Lower lobe of right lung (tissue), 2 donors: Measurements from ENCODE around the gene IMMP2L. TPM values are rescaled to one million over a fixed set of nuclear protein-coding genes. Genes with fewer than 3 reads are reported as not detected.

Experiments
- ATAC-seq, 2 donors: fragments of 200-7000 bp; cut with Tn5 transposase; one replicate each; pipeline ENCODE4 v1.9.1; 2020 to 2022; ENCODE audit warnings: mild to moderate bottlenecking in 2 of 2, moderate library complexity in 2 of 2
- DNase-seq: peaks from one replicate; pipeline ENCODE4 v3.0.0-alpha.2; 2020
- H3K27ac ChIP-seq: fragments of 200-600 bp; one replicate; pipeline ENCODE4 v1.8.0; 2022
- H3K27me3 ChIP-seq: fragments of 200-600 bp; one replicate; pipeline ENCODE4 v1.8.0; 2022; ENCODE audit warnings: low read depth
- H3K36me3 ChIP-seq: fragments of 200-600 bp; one replicate; pipeline ENCODE4 v1.8.0; 2022; ENCODE audit warnings: mild to moderate bottlenecking
- H3K4me1 ChIP-seq: fragments of 200-600 bp; one replicate; pipeline ENCODE4 v1.8.0; 2022
- H3K4me3 ChIP-seq: fragments of 200-600 bp; one replicate; pipeline ENCODE4 v1.8.0; 2022; ENCODE audit warnings: mild to moderate bottlenecking
- H3K9me3 ChIP-seq: fragments of 200-600 bp; one replicate; pipeline ENCODE4 v1.8.0; 2022
- CTCF ChIP-seq: fragments of 200-600 bp; IDR thresholded peaks from one replicate; pipeline ENCODE4 v1.8.0; 2022; ENCODE audit warnings: antibody characterized with exemption, mild to moderate bottlenecking
- intact Hi-C: fragments of 100-400 bp; cut with DNase I; formaldehyde crosslinking; loops from one replicate; pipeline ENCODE4 v1.11.0; 2022
- total RNA-seq: library from RNA; stranded (reverse); fragmentation: NEBNext Ultra II Directional; extraction: Animal tissue kit (Norgen Biotek cat#: 25700); gene quantifications from one replicate; pipeline ENCODE4 v1.2.1, GENCODE V29; 2021
- donor health status: DM: no; HTN: yes; CAD: no; lungs with severe emphysema.

Gene IMMP2L
- total RNA-seq, 1 donor from 2014 or later, result 14.7 TPM

GRCh38 chr7:111530356-111530668, 32.0 kb downstream of the IMMP2L start:
- TF ChIP-seq CTCF, result no peak
- no peak overlapping the region for H3K27ac ChIP-seq
- no peaks in the 10 kb centered on the region for H3K4me1 ChIP-seq
- no peak for DNase-seq
- no peak for ATAC-seq
- H3K36me3 ChIP-seq, result no peaks in the 10 kb centered on the region
- no peak overlapping the region for H3K4me3 ChIP-seq
- no peaks in the 10 kb centered on the region for H3K9me3 ChIP-seq
- H3K27me3 ChIP-seq, result no peaks in the 10 kb centered on the region
- intact Hi-C loops, result no loop called here

- intact Hi-C loops, result no loop called here
- no peak for DNase-seq
These were observed 32.6 kb downstream of the IMMP2L start for GRCh38 chr7:111529507-111530355.

GRCh38 chr7:111528331-111528730, 34.0 kb downstream of the IMMP2L start:
- Histone ChIP-seq H3K4me3 (no peak overlapping the region), H3K4me1 (no peaks in the 10 kb centered on the region), H3K36me3 (no peaks in the 10 kb centered on the region), H3K27me3 (no peaks in the 10 kb centered on the region), H3K27ac (no peak overlapping the region), H3K9me3 (no peaks in the 10 kb centered on the region)
- intact Hi-C loops, result no loop called here
- no peak for TF ChIP-seq CTCF
- DNase-seq (no peak), ATAC-seq (no peak)

More at GRCh38 chr7:111529507-111530355, 32.6 kb downstream of the IMMP2L start:
- Histone ChIP-seq H3K36me3 (no peaks in the 10 kb centered on the region), H3K27ac (no peak overlapping the region), H3K4me3 (no peak overlapping the region), H3K27me3 (no peaks in the 10 kb centered on the region), H3K9me3 (no peaks in the 10 kb centered on the region), H3K4me1 (no peaks in the 10 kb centered on the region)
- ATAC-seq, result no peak
- TF ChIP-seq CTCF, result no peak

DNA sequence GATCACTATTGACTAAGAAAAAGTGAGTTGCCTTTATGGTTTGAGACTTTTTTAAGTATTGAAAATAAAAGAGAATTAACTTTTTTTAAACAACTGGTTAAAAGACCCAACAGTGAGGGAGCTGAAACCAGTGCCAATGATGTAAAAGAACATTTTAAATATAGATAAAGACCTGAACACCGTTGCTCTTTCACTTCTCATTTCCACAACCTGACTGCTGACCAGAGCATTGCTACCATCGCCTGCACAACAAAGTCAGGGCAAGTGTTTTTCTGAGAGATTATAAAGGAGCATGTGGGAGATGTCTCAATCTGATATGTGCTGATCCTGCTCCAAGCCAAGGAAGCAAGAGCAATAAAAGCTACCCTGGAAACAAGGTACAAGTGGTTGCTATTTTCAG, 34.7 kb downstream of the IMMP2L start:
- H3K27me3 ChIP-seq, result no peaks in the 10 kb centered on the region
- DNase-seq, result no peak
- intact Hi-C loops, result no loop called here

DNA sequence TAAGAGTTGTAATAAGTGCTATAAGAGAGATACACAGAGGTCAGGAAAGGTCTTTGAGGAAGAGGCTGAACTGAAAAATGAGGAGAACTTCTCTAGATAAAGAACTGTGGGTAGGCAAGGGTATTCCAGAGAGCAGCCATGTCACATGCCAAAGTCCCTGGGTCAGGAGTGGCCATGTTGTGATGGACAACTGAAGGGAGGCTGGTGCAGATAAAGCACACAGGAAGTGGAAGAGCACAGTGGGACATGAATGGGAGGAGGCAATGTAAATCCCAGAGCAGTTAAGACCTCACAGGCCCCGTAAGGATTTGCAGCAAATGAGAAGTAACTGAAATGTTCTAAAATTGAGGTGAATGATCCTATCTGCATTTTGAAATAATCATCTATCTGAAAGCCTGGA, 37.2 kb downstream of the IMMP2L start:
- Histone ChIP-seq H3K4me3 (no peak overlapping the region), H3K36me3 (no peaks in the 10 kb centered on the region), H3K27ac (no peak overlapping the region), H3K27me3 (no peaks in the 10 kb centered on the region), H3K9me3 (peaks cover 7% of the 10 kb centered on the region), H3K4me1 (no peaks in the 10 kb centered on the region)
- intact Hi-C loops, result no loop called here
- DNase-seq (no peak), ATAC-seq (no peak)
- no peak for TF ChIP-seq CTCF

More for the DNA sequence above, 34.7 kb downstream of the IMMP2L start:
- H3K9me3 ChIP-seq, result no peaks in the 10 kb centered on the region
- no peak for TF ChIP-seq CTCF
- H3K27ac ChIP-seq, result no peak overlapping the region
- no peak overlapping the region for H3K4me3 ChIP-seq
- H3K4me1 ChIP-seq, result no peaks in the 10 kb centered on the region
- no peak for ATAC-seq
- no peaks in the 10 kb centered on the region for H3K36me3 ChIP-seq
